GM12873 (cell line): Measurements from ENCODE around the gene GSTM5.

Source experiments
- TF ChIP-seq, protein P1 (sequence below): IDR thresholded peaks from 2 replicates; pipeline ENCODE4 v1.5.1; 2012; ENCODE audit warnings: low read depth, mild to moderate bottlenecking, moderate library complexity, low read length, control low read depth; ENCODE audit not compliant: insufficient read depth; ENCODE audit errors: missing control alignments

The GSTM5 gene

DNA sequence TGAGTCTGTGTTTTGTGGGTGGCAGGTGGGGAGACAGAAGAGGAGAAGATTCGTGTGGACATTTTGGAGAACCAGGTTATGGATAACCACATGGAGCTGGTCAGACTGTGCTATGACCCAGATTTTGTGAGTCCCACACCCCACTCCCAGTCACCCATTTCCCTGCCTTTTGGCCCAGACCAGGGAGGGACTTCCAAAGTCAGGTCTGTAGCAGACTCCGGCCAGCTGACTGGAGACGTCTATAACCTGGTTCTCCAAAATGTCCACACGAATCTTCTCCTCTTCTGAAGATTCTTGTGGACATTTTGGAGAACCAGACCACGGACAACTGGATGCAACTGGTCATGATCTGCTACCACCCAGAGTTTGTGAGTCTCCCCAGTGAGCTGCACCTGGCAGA lies 1.6 kb downstream of the GSTM5 start:
- TF ChIP-seq, protein P1, sequence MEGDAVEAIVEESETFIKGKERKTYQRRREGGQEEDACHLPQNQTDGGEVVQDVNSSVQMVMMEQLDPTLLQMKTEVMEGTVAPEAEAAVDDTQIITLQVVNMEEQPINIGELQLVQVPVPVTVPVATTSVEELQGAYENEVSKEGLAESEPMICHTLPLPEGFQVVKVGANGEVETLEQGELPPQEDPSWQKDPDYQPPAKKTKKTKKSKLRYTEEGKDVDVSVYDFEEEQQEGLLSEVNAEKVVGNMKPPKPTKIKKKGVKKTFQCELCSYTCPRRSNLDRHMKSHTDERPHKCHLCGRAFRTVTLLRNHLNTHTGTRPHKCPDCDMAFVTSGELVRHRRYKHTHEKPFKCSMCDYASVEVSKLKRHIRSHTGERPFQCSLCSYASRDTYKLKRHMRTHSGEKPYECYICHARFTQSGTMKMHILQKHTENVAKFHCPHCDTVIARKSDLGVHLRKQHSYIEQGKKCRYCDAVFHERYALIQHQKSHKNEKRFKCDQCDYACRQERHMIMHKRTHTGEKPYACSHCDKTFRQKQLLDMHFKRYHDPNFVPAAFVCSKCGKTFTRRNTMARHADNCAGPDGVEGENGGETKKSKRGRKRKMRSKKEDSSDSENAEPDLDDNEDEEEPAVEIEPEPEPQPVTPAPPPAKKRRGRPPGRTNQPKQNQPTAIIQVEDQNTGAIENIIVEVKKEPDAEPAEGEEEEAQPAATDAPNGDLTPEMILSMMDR = no peak

DNA sequence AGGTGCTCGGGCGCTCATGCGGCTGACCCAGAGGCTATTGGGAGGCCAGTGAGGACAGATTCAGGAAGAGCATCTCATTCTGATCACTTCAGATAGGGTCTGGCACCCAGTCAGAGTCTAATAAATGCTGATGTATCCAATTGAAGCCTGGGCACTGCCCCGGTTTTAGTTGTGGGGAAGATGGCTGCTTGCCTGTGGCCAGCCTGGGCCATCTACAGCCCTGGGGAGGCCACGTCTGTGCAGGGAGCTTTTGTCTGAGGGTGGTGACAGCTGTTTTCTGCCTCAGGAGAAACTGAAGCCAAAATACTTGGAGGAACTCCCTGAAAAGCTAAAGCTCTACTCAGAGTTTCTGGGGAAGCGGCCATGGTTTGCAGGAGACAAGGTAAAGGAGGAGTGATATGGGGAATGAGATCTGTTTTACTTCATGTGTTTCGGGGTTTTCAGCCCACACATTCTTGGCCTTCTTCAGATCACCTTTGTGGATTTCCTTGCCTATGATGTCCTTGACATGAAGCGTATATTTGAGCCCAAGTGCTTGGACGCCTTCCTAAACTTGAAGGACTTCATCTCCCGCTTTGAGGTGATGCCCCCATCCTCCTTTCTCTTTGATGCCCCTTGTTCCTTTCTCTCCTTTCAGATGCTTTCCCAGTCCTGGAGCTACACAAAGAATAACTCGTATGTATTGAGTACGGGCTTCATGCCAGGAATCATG lies 2.8 kb downstream of the GSTM5 start:
- TF ChIP-seq, protein P1 = no peak

- TF ChIP-seq, protein P1 = no peak
Observed at GRCh38 chr1:109716121-109716520, 4.1 kb downstream of the GSTM5 start.

DNA sequence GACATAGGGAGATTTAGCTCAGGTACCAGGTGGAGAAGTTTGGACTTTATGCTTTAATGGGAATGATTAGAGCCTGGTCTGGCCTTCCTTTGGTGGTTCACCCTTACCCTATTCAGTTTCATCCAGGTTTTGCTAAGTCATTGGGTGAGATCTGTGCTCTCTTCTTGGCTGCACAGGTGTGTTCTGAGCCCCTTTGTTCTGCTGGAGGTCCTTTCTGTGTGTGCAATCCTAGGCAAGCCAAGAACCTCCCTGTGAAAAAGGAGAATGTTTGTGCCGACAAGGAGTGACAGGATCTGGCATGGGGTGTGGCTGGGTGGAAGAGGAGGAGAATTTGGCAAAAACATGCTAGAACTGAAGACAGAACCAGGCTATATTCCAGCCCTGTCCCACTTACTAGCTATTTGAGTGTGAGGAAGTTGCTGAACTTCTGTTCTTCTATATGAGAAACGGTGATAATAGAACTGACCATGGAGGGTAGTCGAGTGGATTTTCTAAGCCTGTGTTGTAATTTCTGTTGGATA lies 4.6 kb downstream of the GSTM5 start:
- TF ChIP-seq, protein P1 = no peak

- TF ChIP-seq, protein P1 = no peak
Observed at GRCh38 chr1:109717729-109718128, 5.7 kb downstream of the GSTM5 start.

DNA sequence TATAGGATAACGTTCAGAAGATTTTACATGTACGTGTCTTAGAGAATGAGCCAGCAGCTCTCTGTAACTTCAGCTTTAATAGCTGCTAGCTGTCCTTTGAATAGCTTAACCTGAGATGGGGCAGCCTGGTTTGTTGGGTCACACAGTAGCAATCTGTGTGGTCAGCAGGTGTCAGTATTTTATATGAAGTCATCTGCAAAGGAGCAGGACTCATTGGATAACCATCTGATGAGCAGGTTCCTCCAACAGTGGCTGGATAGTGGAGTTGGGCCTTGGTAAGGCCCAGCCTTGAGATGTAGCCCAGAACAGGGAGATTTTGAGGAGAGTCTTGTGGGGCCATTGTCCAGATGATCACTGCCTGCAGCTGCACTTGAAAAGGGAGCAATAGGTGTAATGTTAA lies 6.4 kb downstream of the GSTM5 start:
- TF ChIP-seq, protein P1 = no peak

GRCh38 chr1:109719337-109719837 lies 7.3 kb downstream of the GSTM5 start:
- TF ChIP-seq, protein P1 = no peak
